Natural killer cell treated with Interleukin-12 subunit alpha and Interleukin-12 subunit beta and Interleukin-15 and Interleukin-18, amount 100 ng/mL, for 72 hours (primary cell): Measurements from ENCODE around the gene AFF3. TPM values are rescaled to one million over a fixed set of nuclear protein-coding genes. Genes with fewer than 3 reads are reported as not detected.
A peak's percentile ranks its signal among the peaks of the same experiment; 100 is the strongest.

Experiments used
- ATAC-seq, 2 donors: fragments of 150-1000 bp; cut with Tn5 transposase in 1 of 2; sonication (Bioruptor Pico), chemical (Tn5 transposase) in 1 of 2; 2 replicates each; pipeline ENCODE4 v1.10.0; 2021
- DNase-seq: peaks from one replicate; pipeline ENCODE4 v3.0.0; 2022; ENCODE audit warnings: low spot score
- H3K27ac Mint-ChIP-seq, 2 donors: 1 replicate in 1 of 2; 2 replicates in 1 of 2; pipeline ENCODE4 v1.8.0; 2022; ENCODE audit warnings: mixed read lengths in 2 of 2, mild to moderate bottlenecking in 1 of 2, moderate library complexity in 1 of 2
- H3K27me3 Mint-ChIP-seq, 2 donors: 1 replicate in 1 of 2; 2 replicates in 1 of 2; pipeline ENCODE4 v1.8.0; 2022; ENCODE audit warnings: mixed read lengths in 2 of 2
- H3K36me3 Mint-ChIP-seq: one replicate; pipeline ENCODE4 v1.8.0; 2022; ENCODE audit warnings: mixed read lengths
- H3K4me1 Mint-ChIP-seq, 2 donors: 1 replicate in 1 of 2; 2 replicates in 1 of 2; pipeline ENCODE4 v1.8.0; 2022; ENCODE audit warnings: low read depth in 2 of 2, mixed read lengths in 2 of 2, mild to moderate bottlenecking in 1 of 2
- H3K4me3 Mint-ChIP-seq: one replicate; pipeline ENCODE4 v1.8.0; 2022; ENCODE audit warnings: mixed read lengths
- H3K9me3 Mint-ChIP-seq: 2 replicates; pipeline ENCODE4 v1.8.0; 2022; ENCODE audit warnings: mixed read lengths
- total RNA-seq, 2 donors: library from RNA; stranded (reverse); gene quantifications; one replicate each; pipeline ENCODE4 v1.2.3, GENCODE V29; 2022

The AFF3 gene
- total RNA-seq, 2 donors from 2014 or later, result 1.5 TPM; not detected in 1

DNA sequence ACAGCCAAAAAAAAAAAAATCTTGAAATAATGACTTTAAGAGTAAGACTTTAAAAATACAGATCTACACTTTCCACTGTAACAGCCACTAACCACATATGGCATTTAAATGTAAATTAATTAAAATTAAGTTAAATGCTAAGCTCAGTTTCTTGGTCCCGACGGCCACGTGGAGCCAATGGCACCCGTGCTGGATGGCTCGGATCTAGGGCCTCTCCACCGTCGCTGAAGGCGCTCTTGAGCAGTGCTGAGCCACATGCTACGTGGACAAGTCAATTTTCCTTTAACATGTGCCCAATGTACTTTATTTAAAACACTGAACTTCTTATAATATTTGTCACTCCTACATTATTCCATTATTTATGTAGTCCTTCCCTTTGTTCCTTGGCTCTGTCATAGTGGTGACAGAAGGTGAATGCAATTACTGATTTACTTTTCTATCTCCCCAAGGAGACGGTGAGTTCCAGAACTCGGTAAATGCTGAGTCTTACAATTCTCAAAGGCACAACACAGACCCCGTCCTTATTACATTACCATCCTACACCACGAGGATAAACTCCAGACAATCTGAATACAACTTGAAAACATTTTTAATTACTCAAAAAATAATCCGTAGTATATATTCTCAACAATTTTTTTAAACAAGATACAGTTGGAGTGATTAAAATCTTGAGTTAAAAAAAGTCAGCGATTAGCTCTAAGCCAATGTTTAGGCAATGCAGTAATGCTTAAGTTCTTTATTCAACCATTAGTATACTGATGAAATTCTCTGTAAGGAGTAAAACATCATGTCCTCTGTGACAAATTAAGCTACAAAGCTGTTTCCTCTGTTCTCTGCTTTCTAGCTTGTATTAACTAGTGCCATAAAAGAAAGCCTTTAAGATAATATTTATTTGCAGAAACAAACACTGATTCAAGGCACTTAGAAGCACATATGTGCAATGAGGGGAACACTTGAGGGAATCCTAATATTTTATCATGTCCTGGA is 95.1 kb downstream of the AFF3 start:
- no peak overlapping the region for H3K27ac Mint-ChIP-seq

GRCh38 chr2:100045000-100045399 is 97.4 kb downstream of the AFF3 start:
- H3K36me3 Mint-ChIP-seq, result no peaks in the 10 kb centered on the region
- no peak for ATAC-seq
- no peak overlapping the region for H3K27ac Mint-ChIP-seq
- H3K4me1 Mint-ChIP-seq, result no peaks in the 10 kb centered on the region
- no peak overlapping the region for H3K4me3 Mint-ChIP-seq
- no peaks in the 10 kb centered on the region for H3K9me3 Mint-ChIP-seq
- DNase-seq, result no peak
- no peaks in the 10 kb centered on the region for H3K27me3 Mint-ChIP-seq

More for the DNA sequence above, 95.1 kb downstream of the AFF3 start:
- H3K9me3 Mint-ChIP-seq, result no peaks in the 10 kb centered on the region
- no peak for DNase-seq
- no peak overlapping the region for H3K4me3 Mint-ChIP-seq
- no peaks in the 10 kb centered on the region for H3K36me3 Mint-ChIP-seq
- H3K4me1 Mint-ChIP-seq, result no peaks in the 10 kb centered on the region
- ATAC-seq, result no peak
- no peaks in the 10 kb centered on the region for H3K27me3 Mint-ChIP-seq

DNA sequence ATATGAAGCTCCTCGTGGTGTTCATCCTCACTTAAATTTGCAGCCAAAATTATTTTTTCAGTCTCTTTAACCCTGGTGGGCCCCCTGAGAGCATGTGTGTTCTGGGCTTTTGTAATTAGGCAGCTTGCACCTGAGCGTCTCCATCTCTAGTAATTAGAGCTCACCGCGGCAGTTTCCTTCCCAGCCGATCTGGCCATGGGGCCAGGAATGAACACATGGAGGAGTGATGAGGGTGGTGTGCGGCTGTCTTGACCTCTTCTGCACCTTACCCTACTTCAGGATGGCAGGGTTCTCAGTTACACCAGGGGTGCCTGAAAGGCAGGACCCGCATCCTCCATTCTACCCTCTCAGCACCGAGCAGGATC is 98.5 kb downstream of the AFF3 start:
- no peaks in the 10 kb centered on the region for H3K4me1 Mint-ChIP-seq
- no peak overlapping the region for H3K4me3 Mint-ChIP-seq
- DNase-seq (no peak), ATAC-seq (peak in 1 of 2 donors; percentile 9)
- H3K36me3 Mint-ChIP-seq, result no peaks in the 10 kb centered on the region
- H3K9me3 Mint-ChIP-seq, result no peaks in the 10 kb centered on the region
- H3K27ac Mint-ChIP-seq, result no peak overlapping the region
- no peaks in the 10 kb centered on the region for H3K27me3 Mint-ChIP-seq

DNA sequence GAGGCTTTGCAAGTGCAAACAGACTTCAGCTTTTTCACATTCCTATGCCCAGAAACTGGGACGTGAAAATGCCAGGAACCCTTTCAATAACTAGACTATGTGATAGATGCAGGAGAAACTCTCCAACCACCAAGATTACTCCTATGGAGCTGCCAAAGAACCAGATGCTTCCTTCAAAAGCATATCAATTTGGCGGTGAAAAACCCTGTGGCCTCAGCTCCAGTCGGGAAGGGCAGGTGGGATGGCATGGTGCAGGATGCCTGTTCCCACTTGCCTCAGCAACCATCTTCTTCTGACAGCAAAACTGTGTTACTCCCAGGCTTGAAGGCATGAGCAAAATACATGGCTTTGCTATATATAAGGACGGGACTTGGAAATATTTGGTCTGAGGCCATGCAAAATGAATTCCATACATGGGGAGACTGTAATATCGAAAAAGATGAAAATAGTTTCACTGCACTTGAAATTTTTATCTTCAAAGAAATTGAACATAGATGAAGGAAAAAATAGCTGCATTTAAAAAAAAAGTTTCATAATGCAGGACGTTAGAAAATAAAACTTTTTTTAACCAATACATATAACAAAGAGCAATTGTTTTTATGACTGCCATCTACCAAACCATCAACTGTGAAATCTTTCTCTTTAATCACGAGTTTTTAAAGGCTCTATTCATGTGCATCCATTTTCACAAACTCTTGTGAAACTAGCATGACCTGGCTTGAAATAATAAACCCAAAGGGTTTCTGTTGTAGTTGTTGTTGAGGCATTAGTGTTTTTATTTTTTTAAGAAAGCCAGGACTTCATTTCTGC is 99.1 kb downstream of the AFF3 start:
- no peak overlapping the region for H3K27ac Mint-ChIP-seq
- DNase-seq (no peak), ATAC-seq (no peak)
- no peaks in the 10 kb centered on the region for H3K36me3 Mint-ChIP-seq
- no peaks in the 10 kb centered on the region for H3K9me3 Mint-ChIP-seq
- no peak overlapping the region for H3K4me3 Mint-ChIP-seq
- no peaks in the 10 kb centered on the region for H3K27me3 Mint-ChIP-seq
- no peaks in the 10 kb centered on the region for H3K4me1 Mint-ChIP-seq

- Mint-ChIP-seq H3K4me3 (no peak overlapping the region), H3K27ac (no peak overlapping the region), H3K4me1 (no peaks in the 10 kb centered on the region), H3K9me3 (no peaks in the 10 kb centered on the region), H3K27me3 (no peaks in the 10 kb centered on the region), H3K36me3 (no peaks in the 10 kb centered on the region)
- ATAC-seq, result no peak
- no peak for DNase-seq
These were observed 99.8 kb downstream of the AFF3 start for GRCh38 chr2:100042562-100042961.

- H3K4me3 Mint-ChIP-seq, result no peak overlapping the region
- no peak overlapping the region for H3K27ac Mint-ChIP-seq
- ATAC-seq, result no peak
- DNase-seq, result no peak
- H3K4me1 Mint-ChIP-seq, result no peaks in the 10 kb centered on the region
- H3K9me3 Mint-ChIP-seq, result no peaks in the 10 kb centered on the region
- H3K36me3 Mint-ChIP-seq, result no peaks in the 10 kb centered on the region
- H3K27me3 Mint-ChIP-seq, result no peaks in the 10 kb centered on the region
These were observed 100.4 kb downstream of the AFF3 start for GRCh38 chr2:100041946-100042345.

DNA sequence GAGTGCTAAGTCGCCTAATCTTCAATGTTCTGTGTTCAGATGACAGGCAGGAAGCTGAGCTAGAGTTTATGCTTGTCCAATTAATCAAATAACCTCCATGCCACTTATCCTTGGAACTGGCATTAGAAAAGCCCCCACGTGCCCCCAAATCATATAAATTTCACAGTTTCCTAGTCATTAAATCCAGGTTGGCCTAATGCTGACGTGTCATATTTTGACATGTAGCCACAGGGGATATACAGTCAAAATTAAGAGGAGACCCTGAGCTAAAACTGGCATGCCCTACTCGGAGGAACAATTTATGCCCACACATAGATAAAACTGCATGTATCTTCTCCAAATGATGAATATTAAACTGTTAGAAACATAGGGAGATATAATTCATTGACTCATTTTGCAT is 101.0 kb downstream of the AFF3 start:
- H3K9me3 Mint-ChIP-seq, result no peaks in the 10 kb centered on the region
- H3K36me3 Mint-ChIP-seq, result no peaks in the 10 kb centered on the region
- H3K4me1 Mint-ChIP-seq, result no peaks in the 10 kb centered on the region
- ATAC-seq, result no peak
- no peak overlapping the region for H3K27ac Mint-ChIP-seq
- H3K4me3 Mint-ChIP-seq, result no peak overlapping the region
- DNase-seq, result no peak
- H3K27me3 Mint-ChIP-seq, result no peaks in the 10 kb centered on the region

- Mint-ChIP-seq H3K36me3 (no peaks in the 10 kb centered on the region), H3K9me3 (no peaks in the 10 kb centered on the region), H3K4me1 (no peaks in the 10 kb centered on the region), H3K4me3 (no peak overlapping the region), H3K27ac (no peak overlapping the region), H3K27me3 (no peaks in the 10 kb centered on the region)
- no peak for DNase-seq
- ATAC-seq, result peak in 1 of 2 donors; percentile 32
These were observed 101.5 kb downstream of the AFF3 start for GRCh38 chr2:100040906-100041305.

DNA sequence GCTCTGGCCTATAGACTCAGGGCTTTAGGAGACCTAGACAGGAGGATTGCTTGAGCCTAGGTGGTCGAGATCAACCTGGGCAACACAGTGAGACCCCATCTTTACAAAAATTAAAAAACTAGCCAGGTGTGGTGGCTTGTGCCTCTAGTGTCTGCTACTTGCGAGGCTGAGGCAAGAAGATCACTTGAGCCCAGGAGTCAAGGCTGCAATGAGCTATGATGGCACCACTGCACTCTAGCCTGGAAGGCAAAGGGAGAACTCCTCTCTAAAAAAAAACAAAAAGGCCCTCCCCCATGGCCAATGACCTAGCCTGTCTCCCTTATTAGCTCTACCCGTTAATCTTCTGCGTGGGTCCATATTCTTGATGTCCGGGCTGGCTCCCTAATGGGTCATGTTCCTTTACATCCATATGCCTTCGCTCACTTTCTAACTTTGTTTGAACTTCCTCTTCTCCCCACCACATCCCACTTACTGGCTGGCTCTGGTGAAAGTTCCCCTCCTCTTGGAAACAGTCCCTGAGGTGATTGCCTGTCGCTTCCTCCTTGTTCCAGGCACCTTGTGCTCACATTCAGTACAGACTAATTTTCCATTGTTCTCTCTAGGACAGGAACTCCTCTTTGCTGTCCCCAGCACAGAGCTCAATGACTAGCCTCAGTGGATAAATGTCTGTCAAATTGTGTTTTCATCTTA is 103.0 kb downstream of the AFF3 start:
- ATAC-seq (peak in 1 of 2 donors; percentile 15), DNase-seq (no peak)
- Mint-ChIP-seq H3K9me3 (no peaks in the 10 kb centered on the region), H3K27me3 (no peaks in the 10 kb centered on the region), H3K36me3 (no peaks in the 10 kb centered on the region), H3K4me1 (no peaks in the 10 kb centered on the region), H3K4me3 (no peak overlapping the region), H3K27ac (no peak overlapping the region)

DNA sequence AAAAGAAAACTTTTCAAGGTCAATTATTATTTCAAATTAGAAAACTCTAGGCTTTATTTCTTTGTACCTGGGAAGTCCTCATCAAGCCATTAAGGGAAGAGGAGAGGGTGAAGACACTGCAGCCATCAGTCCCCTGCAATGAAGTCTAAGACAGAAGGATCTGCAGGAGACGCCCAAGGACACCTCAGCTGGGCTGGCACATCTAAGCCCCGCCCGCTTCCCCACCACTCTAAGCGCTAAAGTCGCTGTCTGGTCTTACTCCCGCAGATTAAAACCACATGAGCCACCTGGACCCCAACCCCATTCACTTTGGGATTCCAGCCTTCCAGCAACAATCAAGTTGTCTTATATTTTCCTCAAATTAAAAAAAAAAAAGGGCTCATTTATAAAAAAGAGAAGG is 104.4 kb downstream of the AFF3 start:
- ATAC-seq, result no peak
- H3K36me3 Mint-ChIP-seq, result no peaks in the 10 kb centered on the region
- H3K9me3 Mint-ChIP-seq, result no peaks in the 10 kb centered on the region
- no peak overlapping the region for H3K27ac Mint-ChIP-seq
- H3K4me3 Mint-ChIP-seq, result no peak overlapping the region
- no peaks in the 10 kb centered on the region for H3K4me1 Mint-ChIP-seq
- no peaks in the 10 kb centered on the region for H3K27me3 Mint-ChIP-seq
- DNase-seq, result no peak

- no peak overlapping the region for H3K27ac Mint-ChIP-seq
- H3K4me1 Mint-ChIP-seq, result no peaks in the 10 kb centered on the region
- DNase-seq (no peak), ATAC-seq (no peak)
- H3K4me3 Mint-ChIP-seq, result no peak overlapping the region
- no peaks in the 10 kb centered on the region for H3K36me3 Mint-ChIP-seq
- H3K9me3 Mint-ChIP-seq, result no peaks in the 10 kb centered on the region
- no peaks in the 10 kb centered on the region for H3K27me3 Mint-ChIP-seq
These were observed 105.6 kb downstream of the AFF3 start for GRCh38 chr2:100036793-100037192.

GRCh38 chr2:100036026-100036425 is 106.4 kb downstream of the AFF3 start:
- ATAC-seq (no peak), DNase-seq (no peak)
- no peaks in the 10 kb centered on the region for H3K36me3 Mint-ChIP-seq
- H3K4me3 Mint-ChIP-seq, result no peak overlapping the region
- H3K9me3 Mint-ChIP-seq, result no peaks in the 10 kb centered on the region
- H3K27ac Mint-ChIP-seq, result no peak overlapping the region
- peaks cover 0 to 4% of the 10 kb centered on the region in 2 donors for H3K27me3 Mint-ChIP-seq
- H3K4me1 Mint-ChIP-seq, result no peaks in the 10 kb centered on the region

GRCh38 chr2:100034431-100034830 is 108.0 kb downstream of the AFF3 start:
- Mint-ChIP-seq H3K4me1 (no peaks in the 10 kb centered on the region), H3K27ac (no peak overlapping the region), H3K36me3 (no peaks in the 10 kb centered on the region), H3K9me3 (no peaks in the 10 kb centered on the region), H3K4me3 (no peak overlapping the region), H3K27me3 (peaks cover 0 to 8% of the 10 kb centered on the region in 2 donors)
- DNase-seq (no peak), ATAC-seq (no peak)

GRCh38 chr2:100033976-100034375 is 108.4 kb downstream of the AFF3 start:
- Mint-ChIP-seq H3K36me3 (no peaks in the 10 kb centered on the region), H3K4me3 (no peak overlapping the region), H3K27me3 (peaks cover 0 to 8% of the 10 kb centered on the region in 2 donors), H3K27ac (no peak overlapping the region), H3K9me3 (no peaks in the 10 kb centered on the region), H3K4me1 (no peaks in the 10 kb centered on the region)
- DNase-seq (no peak), ATAC-seq (no peak)
